Heart left ventricle (tissue), 16 donors: ENCODE measurements around the gene MCM3AP. TPM values are rescaled to one million over a fixed set of nuclear protein-coding genes. Genes with fewer than 3 reads are reported as not detected.
A peak's percentile ranks its signal among the peaks of the same experiment; 100 is the strongest.

Source experiments
- ATAC-seq, 4 donors: fragments of 200-7000 bp; cut with Tn5 transposase; one replicate each; pipeline ENCODE4 v1.9.1; 2020 to 2022; ENCODE audit warnings: moderate library complexity in 4 of 4, mild to moderate bottlenecking in 3 of 4, moderate number of reproducible peaks in 1 of 4
- DNase-seq, 5 donors: peaks; one replicate each; pipeline ENCODE4 v3.0.0-alpha.2; 2020
- H3K27ac ChIP-seq, 12 donors: fragments of 200-600 bp; sonication (generic) in 4 of 12; one replicate each; pipeline versions ENCODE4 v1.5.0 to v1.8.0; 2016 to 2022; ENCODE audit warnings: mild to moderate bottlenecking in 2 of 12
- H3K27me3 ChIP-seq, 9 donors: fragments of 200-600 bp; sonication (generic) in 2 of 9; one replicate each; pipeline versions ENCODE4 v1.5.1 to v1.8.0; 2016 to 2022; ENCODE audit warnings: mild to moderate bottlenecking in 3 of 9
- H3K36me3 ChIP-seq, 9 donors: fragments of 200-600 bp; sonication (generic) in 2 of 9; one replicate each; pipeline versions ENCODE4 v1.5.0 to v1.8.0; 2018 to 2022; ENCODE audit warnings: mild to moderate bottlenecking in 2 of 9
- H3K4me1 ChIP-seq, 12 donors: fragments of 200-600 bp; sonication (generic) in 4 of 12; one replicate each; pipeline versions ENCODE4 v1.5.0 to v1.8.0; 2016 to 2022; ENCODE audit warnings: mild to moderate bottlenecking in 3 of 12
- H3K4me3 ChIP-seq, 12 donors: fragments of 200-600 bp; sonication (generic) in 4 of 12; one replicate each; pipeline versions ENCODE4 v1.5.0 to v1.8.0; 2017 to 2022; ENCODE audit warnings: mild to moderate bottlenecking in 9 of 12, moderate library complexity in 4 of 12
- H3K9me3 ChIP-seq, 12 donors: fragments of 200-600 bp; sonication (generic) in 4 of 12; one replicate each; pipeline versions ENCODE4 v1.5.0 to v1.8.0; 2016 to 2022; ENCODE audit warnings: mild to moderate bottlenecking in 1 of 12
- CTCF ChIP-seq, 12 donors: fragments of 200-600 bp; sonication (generic) in 4 of 12; IDR thresholded peaks; one replicate each; pipeline versions ENCODE4 v1.5.0 to v1.8.0; 2018 to 2022; ENCODE audit warnings: antibody characterized with exemption in 12 of 12, mild to moderate bottlenecking in 5 of 12
- POLR2A ChIP-seq, 2 donors: fragments of 450-650 bp; IDR thresholded peaks; one replicate each; pipeline ENCODE4 v1.6.1; 2017; ENCODE audit warnings: antibody characterized with exemption in 2 of 2, mild to moderate bottlenecking in 2 of 2, moderate library complexity in 2 of 2
- WGBS, 4 donors: extraction: QIAGEN DNeasy Blood & Tissue Kit in 2 of 4; methylation state at CpG; one replicate each; pipeline versions ENCODE4 v1.1.5 to v1.1.7; 2013 to 2018; 5-methylcytosine and 5-hydroxymethylcytosine counted together
- intact Hi-C, 10 donors: fragments of 100-400 bp; cut with DNase I; formaldehyde crosslinking; loops; one replicate each; pipeline versions ENCODE4 v1.11.1 to v1.14.2; 2022
- polyA plus RNA-seq, 2 donors: library from polyadenylated mRNA; stranded (reverse); fragments of 200-250 nt; gene quantifications; one replicate each; pipeline ENCODE4 v1.2.3, GENCODE V29; 2013
- total RNA-seq, 9 donors: library from RNA; depleted of rRNA in 2 of 9; stranded (reverse); fragments of >200 nt in 2 of 9; fragmentation: NEBNext Ultra II Directional in 3 of 9; extraction: Animal tissue kit (Norgen Biotek cat#: 25700) in 3 of 9; gene quantifications; one replicate each; pipeline versions ENCODE4 v1.1.0 to v1.2.4, GENCODE V29; 2016 to 2023
- donor health status: ischemic (EF 13 %, LVEDD 7.1; RV severe dilation, severe dysfunction).
- donor health status: healthy with polysubstance abuse.
- donor health status: DM: no; HTN: yes; CAD: no.
- donor health status: DM: no; HTN: no; CAD: no.
- donor health status: ischemic (EF 25% LVEDD 6.9; RV normal size, moderate dysfunction).
- donor health status: ischemic (EF 25% LVEDD 5.7; RV mildly dilated, moderate dysfunction).
- donor health status: healthy.
- donor health status: DM: yes; HTN: yes; CAD: no.
- donor health status: ischemic (EF 35%, LVEDD 5.7; RV mildly dilated, moderate dysfunction).
- donor health status: nonischemic (EF 11% LVEDD 7.7; RV severe dilation, severe dysfunction).
- donor health status: DM: yes; HTN: yes; CAD: no.
- donor health status: PGD.
- donor health status: ischemic (EF 29% LVEDD 5.4; RV normal size, mild dysfunction).
- donor health status: nonischemic (EF 23%, LVEDD 6.1; RV moderate dilation, normal function).

The MCM3AP gene
- total and polyA plus RNA-seq, 11 donors = 24.5 to 69.8 (median 55.3) TPM

GRCh38 chr21:46323227-46323709 is 37.9 kb upstream of the MCM3AP start:
- Histone ChIP-seq H3K4me3 (peak overlapping the region; percentile 77 to 100 (median 96)), H3K9me3 (no peaks in the 10 kb centered on the region), H3K4me1 (peaks cover 4 to 37% (median 19%) of the 10 kb centered on the region in 12 donors), H3K27me3 (no peaks in the 10 kb centered on the region), H3K27ac (peak overlapping the region in 9 of 12 donors; percentile 27 to 100 (median 98)), H3K36me3 (peaks cover 0 to 15% (median 7%) of the 10 kb centered on the region in 9 donors)
- DNase-seq (peak in 1 of 5 donors; percentile 50), ATAC-seq (no peak)
- no peak for TF ChIP-seq CTCF (IDR thresholded peaks at IDR 0.05)
- TF ChIP-seq POLR2A (IDR thresholded peaks at IDR 0.05) = no peak
- intact Hi-C loops = loop anchor here in 6 of 10 donors (5.0 to 10.0 kb wide), 8 partner anchors 36 to 678 kb away; partner anchors contain the start of genes MCM3AP (in 4 of the 6), YBEY (in 4 of the 6), LSS (in 1 of the 6) and PCBP3 (in 1 of the 6)
- 0 to 2% (median 1%) methylated on average over 30 to 34 of the region's 34 CpGs for WGBS, 4 donors

- intact Hi-C loops = loop anchor here in 6 of 10 donors (5.0 to 10.0 kb wide), 8 partner anchors 35 to 678 kb away; partner anchors contain the start of genes MCM3AP (in 4 of the 6), YBEY (in 4 of the 6), LSS (in 1 of the 6) and PCBP3 (in 1 of the 6)
- Histone ChIP-seq H3K4me3 (peak overlapping the region; percentile 77 to 100 (median 96)), H3K9me3 (no peaks in the 10 kb centered on the region), H3K4me1 (peaks cover 4 to 37% (median 19%) of the 10 kb centered on the region in 12 donors), H3K36me3 (peaks cover 0 to 8% (median 1%) of the 10 kb centered on the region in 9 donors), H3K27me3 (no peaks in the 10 kb centered on the region), H3K27ac (peak overlapping the region in 3 of 12 donors; percentile 27 to 98 (median 33))
- 5 to 8% (median 7%) methylated on average over 49 to 50 of the region's 50 CpGs for WGBS, 4 donors
- DNase-seq (no peak), ATAC-seq (no peak)
- no peak for TF ChIP-seq CTCF (IDR thresholded peaks at IDR 0.05)
- no peak for TF ChIP-seq POLR2A (IDR thresholded peaks at IDR 0.05)
Measured at GRCh38 chr21:46322351-46323226, 37.2 kb upstream of the MCM3AP start.

GRCh38 chr21:46320331-46320801 is 35.0 kb upstream of the MCM3AP start:
- intact Hi-C loops = loop anchor here in 6 of 10 donors (5.0 to 10.0 kb wide), 8 partner anchors 33 to 676 kb away; partner anchors contain the start of genes MCM3AP (in 4 of the 6), YBEY (in 4 of the 6), LSS (in 1 of the 6) and PCBP3 (in 1 of the 6)
- Histone ChIP-seq H3K27ac (no peak overlapping the region), H3K4me3 (no peak overlapping the region), H3K36me3 (no peaks in the 10 kb centered on the region), H3K9me3 (no peaks in the 10 kb centered on the region), H3K4me1 (peaks cover 4 to 30% (median 16%) of the 10 kb centered on the region in 12 donors), H3K27me3 (no peaks in the 10 kb centered on the region)
- ATAC-seq (no peak), DNase-seq (no peak)
- no peak for TF ChIP-seq POLR2A (IDR thresholded peaks at IDR 0.05)
- TF ChIP-seq CTCF (IDR thresholded peaks at IDR 0.05) = no peak
- 53 to 65% (median 59%) methylated on average over 4 of the region's 4 CpGs for WGBS, 4 donors

GRCh38 chr21:46319186-46319585 is 33.8 kb upstream of the MCM3AP start:
- WGBS, 4 donors = 92 to 98% (median 95%) methylated on average over 7 of the region's 7 CpGs
- DNase-seq = no peak
- H3K4me3 ChIP-seq = no peak overlapping the region
- intact Hi-C loops = no loop called here
- no peaks in the 10 kb centered on the region for H3K27me3 ChIP-seq
- H3K36me3 ChIP-seq = peaks cover 0 to 4% (median 0%) of the 10 kb centered on the region in 9 donors
- no peak for ATAC-seq
- no peak for TF ChIP-seq POLR2A (IDR thresholded peaks at IDR 0.05)
- no peak for TF ChIP-seq CTCF (IDR thresholded peaks at IDR 0.05)
- H3K4me1 ChIP-seq = peaks cover 4 to 28% (median 15%) of the 10 kb centered on the region in 12 donors
- no peaks in the 10 kb centered on the region for H3K9me3 ChIP-seq
- no peak overlapping the region for H3K27ac ChIP-seq
